IPS DF 19.7 (cell line): ENCODE data around the gene UBE2O.

Source experiments
- DNase-seq: peaks from one replicate; pipeline ENCODE4 v3.0.0-alpha.2; 2013; ENCODE audit warnings: low read depth, low spot score

UBE2O gene

GRCh38 chr17:76485569-76485968, 32.6 kb upstream of the UBE2O start:
- no peak for DNase-seq

- no peak for DNase-seq
These were observed 31.3 kb upstream of the UBE2O start for GRCh38 chr17:76484228-76484725.

GRCh38 chr17:76481071-76481655, 28.2 kb upstream of the UBE2O start:
- DNase-seq = no peak

- no peak for DNase-seq
These were observed 27.7 kb upstream of the UBE2O start for GRCh38 chr17:76480632-76481031.

GRCh38 chr17:76479515-76480060, 26.6 kb upstream of the UBE2O start:
- DNase-seq = no peak

- DNase-seq = no peak
These were observed 26.0 kb upstream of the UBE2O start for GRCh38 chr17:76478730-76479514.

GRCh38 chr17:76478097-76478496, 25.1 kb upstream of the UBE2O start:
- DNase-seq = no peak

- no peak for DNase-seq
These were observed 24.6 kb upstream of the UBE2O start for GRCh38 chr17:76477576-76477975.

- no peak for DNase-seq
These were observed 23.8 kb upstream of the UBE2O start for GRCh38 chr17:76476736-76477135.

- DNase-seq = no peak
These were observed 22.4 kb upstream of the UBE2O start for GRCh38 chr17:76475302-76475701.

- no peak for DNase-seq
These were observed 21.9 kb upstream of the UBE2O start for GRCh38 chr17:76474894-76475293.

- no peak for DNase-seq
These were observed 21.3 kb upstream of the UBE2O start for GRCh38 chr17:76474238-76474637.

- DNase-seq = no peak
These were observed 20.6 kb upstream of the UBE2O start for GRCh38 chr17:76473541-76473985.

- DNase-seq = no peak
These were observed 19.8 kb upstream of the UBE2O start for GRCh38 chr17:76472726-76473125.

- DNase-seq = no peak
These were observed 19.3 kb upstream of the UBE2O start for GRCh38 chr17:76472258-76472645.

- DNase-seq = no peak
These were observed 18.7 kb upstream of the UBE2O start for GRCh38 chr17:76471498-76472257.

- DNase-seq = no peak
These were observed 17.2 kb upstream of the UBE2O start for GRCh38 chr17:76469991-76470739.

GRCh38 chr17:76469076-76469990, 16.4 kb upstream of the UBE2O start:
- no peak for DNase-seq

- no peak for DNase-seq
These were observed 15.7 kb upstream of the UBE2O start for GRCh38 chr17:76468634-76469010.
